AG09319 (cell line): ENCODE results near the gene MMP21.

Experiments
- DNase-seq: peaks from one replicate; pipeline ENCODE4 v3.0.0-alpha.2; 2010; ENCODE audit warnings: low read depth; ENCODE audit errors: extremely low read depth
- CTCF ChIP-seq: IDR thresholded peaks from 2 replicates; pipeline ENCODE4 v1.5.1; 2011; ENCODE audit warnings: low read depth, mild to moderate bottlenecking, inconsistent platforms, low read length, moderate library complexity

Gene MMP21

GRCh38 chr10:125801574-125801973 is 26.0 kb upstream of the MMP21 start:
- DNase-seq: no peak
- no peak for TF ChIP-seq CTCF

DNA sequence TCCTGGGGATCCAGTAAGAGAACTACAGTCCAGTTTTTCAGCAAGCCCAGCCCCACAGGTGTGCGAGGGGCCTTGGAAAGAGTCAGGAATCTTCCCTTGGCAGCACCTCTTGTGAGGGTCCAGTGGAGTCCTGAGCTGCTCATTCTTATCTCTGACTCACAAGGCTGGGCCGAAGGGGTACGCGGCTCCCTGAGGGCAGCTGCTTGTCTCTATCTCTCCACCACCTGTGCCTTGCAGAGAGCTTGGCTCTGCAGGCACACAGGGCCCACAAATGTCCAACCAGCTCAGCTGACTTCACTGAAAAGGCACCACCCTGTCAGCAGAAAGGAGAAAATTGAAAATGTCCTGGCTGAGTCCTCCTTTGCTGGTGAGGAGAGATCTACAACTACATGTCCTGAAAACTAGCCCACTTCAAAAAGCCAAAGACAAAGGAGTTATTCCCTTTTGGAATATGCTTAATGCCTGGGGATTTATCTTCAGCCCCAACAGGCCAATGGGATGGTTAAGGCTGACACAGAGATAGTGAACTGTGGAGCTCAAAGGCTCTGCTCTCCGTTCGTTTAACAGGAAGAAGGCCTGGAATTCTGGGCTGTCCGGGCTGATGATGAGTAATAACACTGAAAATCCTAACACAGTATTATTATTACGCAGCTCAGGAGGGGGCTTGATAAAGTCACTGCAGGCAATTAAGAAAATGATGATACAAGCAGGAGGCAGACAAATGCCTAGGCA is 24.0 kb upstream of the MMP21 start:
- no peak for TF ChIP-seq CTCF

GRCh38 chr10:125797994-125798662 is 22.5 kb upstream of the MMP21 start:
- no peak for DNase-seq
- no peak for TF ChIP-seq CTCF

More for the DNA sequence above, 24.0 kb upstream of the MMP21 start:
- DNase-seq: no peak

DNA sequence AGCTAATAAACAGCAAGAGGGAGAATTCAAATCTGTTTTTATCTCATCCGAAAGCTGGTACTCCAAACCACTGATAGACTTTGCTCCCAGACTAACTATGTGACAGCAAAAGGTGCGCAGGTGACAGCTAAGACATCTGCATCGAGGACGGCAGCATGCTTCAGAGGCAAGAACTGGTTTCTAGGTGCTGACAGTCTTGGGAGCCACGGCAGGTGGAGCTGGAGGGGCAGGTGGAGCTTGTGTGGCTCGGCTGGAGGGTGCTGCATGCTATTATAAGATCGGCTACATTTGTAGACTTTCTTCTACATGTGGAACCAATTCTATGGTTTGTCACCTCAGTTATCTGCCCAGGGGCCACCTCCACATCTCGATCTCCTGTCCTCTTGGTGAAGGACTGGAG is 21.8 kb upstream of the MMP21 start:
- DNase-seq: no peak
- no peak for TF ChIP-seq CTCF

- TF ChIP-seq CTCF: no peak
- DNase-seq: no peak
Measured at GRCh38 chr10:125795637-125796190, 20.1 kb upstream of the MMP21 start.

DNA sequence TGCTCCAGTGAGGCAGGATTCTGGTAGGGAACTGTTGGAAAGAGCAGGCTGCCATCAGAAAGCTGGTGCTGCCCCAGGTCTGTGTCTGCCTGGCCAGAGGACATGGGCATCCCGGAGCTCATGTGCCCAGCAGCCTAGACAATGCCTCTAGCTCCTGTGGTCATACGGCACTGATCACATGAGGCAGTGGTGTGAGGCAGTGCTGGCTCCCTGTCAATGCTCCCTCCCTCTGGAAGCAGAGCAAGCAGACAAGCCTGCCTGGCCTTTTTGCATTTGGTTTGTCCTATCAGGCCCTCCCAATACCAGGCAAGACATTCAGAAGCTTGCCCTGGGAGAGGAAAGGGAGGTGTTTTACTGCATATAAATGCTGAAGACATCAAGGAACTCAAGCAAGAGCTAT is 19.5 kb upstream of the MMP21 start:
- no peak for DNase-seq
- no peak for TF ChIP-seq CTCF
